Liver (tissue), 9 donors: ENCODE data around the gene A4GALT. TPM values are rescaled to one million over a fixed set of nuclear protein-coding genes. Genes with fewer than 3 reads are reported as not detected.
A peak's percentile ranks its signal among the peaks of the same experiment; 100 is the strongest.

Source experiments
- DNase-seq: peaks from one replicate; pipeline ENCODE4 v3.0.0-alpha.2; 2017; ENCODE audit warnings: low spot score
- H3K27ac ChIP-seq, 2 donors: one replicate each; pipeline ENCODE4 v1.7.0; 2013; ENCODE audit warnings: inconsistent platforms in 2 of 2, low read length in 2 of 2, control low read depth in 1 of 2, low read depth in 1 of 2, mild to moderate bottlenecking in 1 of 2
- H3K27me3 ChIP-seq, 4 donors: one replicate each; pipeline versions ENCODE4 v1.6.1 to v1.7.0; 2013; ENCODE audit warnings: low read length in 3 of 4, inconsistent platforms in 1 of 4, mild to moderate bottlenecking in 1 of 4, moderate library complexity in 1 of 4; ENCODE audit not compliant: control insufficient read depth in 4 of 4, insufficient read depth in 4 of 4
- H3K36me3 ChIP-seq, 4 donors: one replicate each; pipeline versions ENCODE4 v1.6.1 to v1.7.0; 2013; ENCODE audit warnings: low read length in 3 of 4, mild to moderate bottlenecking in 3 of 4, low read depth in 1 of 4, moderate library complexity in 1 of 4; ENCODE audit not compliant: control insufficient read depth in 4 of 4, insufficient read depth in 3 of 4
- H3K4me1 ChIP-seq, 4 donors: one replicate each; pipeline versions ENCODE4 v1.6.1 to v1.7.0; 2013; ENCODE audit warnings: low read length in 3 of 4, mild to moderate bottlenecking in 3 of 4, moderate library complexity in 1 of 4; ENCODE audit not compliant: control insufficient read depth in 4 of 4, insufficient read depth in 4 of 4
- H3K4me3 ChIP-seq, 3 donors: one replicate each; pipeline versions ENCODE4 v1.6.1 to v1.7.0; 2013; ENCODE audit warnings: low read length in 3 of 3, control low read depth in 1 of 3, low read depth in 1 of 3, mild to moderate bottlenecking in 1 of 3
- H3K9ac ChIP-seq, 2 donors: one replicate each; pipeline ENCODE4 v1.7.0; 2013; ENCODE audit warnings: low read length in 2 of 2, mild to moderate bottlenecking in 2 of 2, moderate library complexity in 2 of 2, control low read depth in 1 of 2, low read depth in 1 of 2
- H3K9me3 ChIP-seq, 4 donors: one replicate each; pipeline versions ENCODE4 v1.6.1 to v1.7.0; 2013; ENCODE audit warnings: low read length in 3 of 4; ENCODE audit not compliant: control insufficient read depth in 4 of 4
- CTCF ChIP-seq: fragments of 150-350 bp; IDR thresholded peaks from 2 replicates; pipeline ENCODE4 v1.5.1; 2017; ENCODE audit warnings: improper control_type of control experiment, low read depth, low read length; ENCODE audit not compliant: missing input control
- EGR1 ChIP-seq, 2 donors: IDR thresholded peaks; 2 replicates each; pipeline ENCODE4 v1.6.1; 2016 to 2018; ENCODE audit warnings: antibody characterized with exemption in 2 of 2, low read depth in 2 of 2
- FOXA2 ChIP-seq: IDR thresholded peaks from 2 replicates; pipeline ENCODE4 v1.6.1; 2016; ENCODE audit warnings: antibody characterized with exemption
- GABPA ChIP-seq, 2 donors: IDR thresholded peaks in 1 of 2; conservative IDR thresholded peaks in 1 of 2; 2 replicates each; pipeline ENCODE4 v1.6.1; 2016; ENCODE audit warnings: antibody characterized with exemption in 2 of 2, mild to moderate bottlenecking in 1 of 2, moderate library complexity in 1 of 2
- HNF4A ChIP-seq, 2 donors: conservative IDR thresholded peaks; 2 replicates each; pipeline ENCODE4 v1.6.1; 2016; ENCODE audit warnings: antibody characterized with exemption in 2 of 2, mild to moderate bottlenecking in 2 of 2
- HNF4G ChIP-seq: IDR thresholded peaks from 2 replicates; pipeline ENCODE4 v1.6.1; 2016; ENCODE audit warnings: antibody characterized with exemption
- JUND ChIP-seq, 2 donors: IDR thresholded peaks; 2 replicates each; pipeline ENCODE4 v1.6.1; 2016; ENCODE audit warnings: antibody characterized with exemption in 2 of 2
- MAX ChIP-seq: IDR thresholded peaks from 2 replicates; pipeline ENCODE4 v1.6.1; 2016; ENCODE audit warnings: antibody characterized with exemption
- NR2F2 ChIP-seq: IDR thresholded peaks from 2 replicates; pipeline ENCODE4 v1.6.1; 2016; ENCODE audit warnings: antibody characterized with exemption
- RAD21 ChIP-seq, 2 donors: IDR thresholded peaks; 2 replicates each; pipeline ENCODE4 v1.6.1; 2016; ENCODE audit warnings: antibody characterized with exemption in 2 of 2, mild to moderate bottlenecking in 2 of 2
- RXRA ChIP-seq, 2 donors: IDR thresholded peaks; 2 replicates each; pipeline ENCODE4 v1.6.1; 2017 to 2018; ENCODE audit warnings: antibody characterized with exemption in 2 of 2, mild to moderate bottlenecking in 1 of 2
- SP1 ChIP-seq: IDR thresholded peaks from 2 replicates; pipeline ENCODE4 v1.6.1; 2018; ENCODE audit warnings: antibody characterized with exemption, mild to moderate bottlenecking
- TAF1 ChIP-seq: conservative IDR thresholded peaks from 2 replicates; pipeline ENCODE4 v1.6.1; 2016; ENCODE audit warnings: antibody characterized with exemption, mild to moderate bottlenecking
- YY1 ChIP-seq: IDR thresholded peaks from 2 replicates; pipeline ENCODE4 v1.6.1; 2016; ENCODE audit warnings: antibody characterized with exemption, mild to moderate bottlenecking
- ZBTB33 ChIP-seq: IDR thresholded peaks from 2 replicates; pipeline ENCODE4 v1.6.1; 2016; ENCODE audit warnings: antibody characterized with exemption
- WGBS: extraction: QIAGEN DNeasy Blood & Tissue Kit; methylation state at CpG from one replicate; pipeline ENCODE4 v1.1.7; 2013; 5-methylcytosine and 5-hydroxymethylcytosine counted together
- polyA plus RNA-seq, 2 donors: library from polyadenylated mRNA; stranded (reverse) in 1 of 2; unstranded in 1 of 2; fragments of 200-250 nt in 1 of 2; fragments of >200 nt in 1 of 2; fragmentation: Nextera tagmentation in 1 of 2; extraction: Ambion mirVana in 1 of 2; gene quantifications; one replicate each; pipeline versions ENCODE4 v1.2.1 to v1.2.3, GENCODE V29; 2013 to 2015
- total RNA-seq, 2 donors: library from RNA; depleted of rRNA; stranded (reverse); fragments of >200 nt; gene quantifications; one replicate each; pipeline ENCODE4 v1.2.3, GENCODE V29; 2014
- TF ChIP-seq, protein P1 (sequence below): IDR thresholded peaks from 2 replicates; pipeline ENCODE4 v1.6.1; 2016; ENCODE audit warnings: antibody characterized with exemption, mild to moderate bottlenecking
- TF ChIP-seq, protein P2 (sequence below): IDR thresholded peaks from 2 replicates; pipeline ENCODE4 v1.6.1; 2016; ENCODE audit warnings: antibody characterized with exemption
- donor health status: healthy.
- donor health status: healthy.
- donor health status: healthy.
- donor health status: healthy.
- donor health status: healthy.

A4GALT gene
- total and polyA plus RNA-seq, 4 donors, result 1.6 to 8.2 (median 2.0) TPM

GRCh38 chr22:42648368-42649245 is 72.1 kb downstream of the A4GALT start (continued):
- TF ChIP-seq, protein P1, sequence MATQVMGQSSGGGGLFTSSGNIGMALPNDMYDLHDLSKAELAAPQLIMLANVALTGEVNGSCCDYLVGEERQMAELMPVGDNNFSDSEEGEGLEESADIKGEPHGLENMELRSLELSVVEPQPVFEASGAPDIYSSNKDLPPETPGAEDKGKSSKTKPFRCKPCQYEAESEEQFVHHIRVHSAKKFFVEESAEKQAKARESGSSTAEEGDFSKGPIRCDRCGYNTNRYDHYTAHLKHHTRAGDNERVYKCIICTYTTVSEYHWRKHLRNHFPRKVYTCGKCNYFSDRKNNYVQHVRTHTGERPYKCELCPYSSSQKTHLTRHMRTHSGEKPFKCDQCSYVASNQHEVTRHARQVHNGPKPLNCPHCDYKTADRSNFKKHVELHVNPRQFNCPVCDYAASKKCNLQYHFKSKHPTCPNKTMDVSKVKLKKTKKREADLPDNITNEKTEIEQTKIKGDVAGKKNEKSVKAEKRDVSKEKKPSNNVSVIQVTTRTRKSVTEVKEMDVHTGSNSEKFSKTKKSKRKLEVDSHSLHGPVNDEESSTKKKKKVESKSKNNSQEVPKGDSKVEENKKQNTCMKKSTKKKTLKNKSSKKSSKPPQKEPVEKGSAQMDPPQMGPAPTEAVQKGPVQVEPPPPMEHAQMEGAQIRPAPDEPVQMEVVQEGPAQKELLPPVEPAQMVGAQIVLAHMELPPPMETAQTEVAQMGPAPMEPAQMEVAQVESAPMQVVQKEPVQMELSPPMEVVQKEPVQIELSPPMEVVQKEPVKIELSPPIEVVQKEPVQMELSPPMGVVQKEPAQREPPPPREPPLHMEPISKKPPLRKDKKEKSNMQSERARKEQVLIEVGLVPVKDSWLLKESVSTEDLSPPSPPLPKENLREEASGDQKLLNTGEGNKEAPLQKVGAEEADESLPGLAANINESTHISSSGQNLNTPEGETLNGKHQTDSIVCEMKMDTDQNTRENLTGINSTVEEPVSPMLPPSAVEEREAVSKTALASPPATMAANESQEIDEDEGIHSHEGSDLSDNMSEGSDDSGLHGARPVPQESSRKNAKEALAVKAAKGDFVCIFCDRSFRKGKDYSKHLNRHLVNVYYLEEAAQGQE, result peak; percentile 44
- TF ChIP-seq RXRA (IDR thresholded peaks at IDR 0.05) (peak; percentile 68 to 83), MAX (peak; percentile 64)

GRCh38 chr22:42648017-42648367 is 72.7 kb downstream of the A4GALT start:
- Histone ChIP-seq H3K9me3 (no peaks in the 10 kb centered on the region), H3K9ac (no peak overlapping the region), H3K4me3 (peak overlapping the region; percentile 95 to 99 (median 96)), H3K27ac (peak overlapping the region; percentile 94 to 96), H3K4me1 (peaks cover 40 to 68% (median 56%) of the 10 kb centered on the region in 4 donors), H3K36me3 (no peaks in the 10 kb centered on the region), H3K27me3 (no peaks in the 10 kb centered on the region)
- DNase-seq, result no peak
- WGBS, result 48% methylated on average over 4 of the region's 4 CpGs
- no peak for TF ChIP-seq CTCF
- TF ChIP-seq SP1, result no peak
- TF ChIP-seq EGR1 (IDR thresholded peaks at IDR 0.05; ENCODE audit: low read depth in 2 of 2), result no peak
- no peak for TF ChIP-seq YY1
- TF ChIP-seq RXRA (IDR thresholded peaks at IDR 0.05), result no peak
- TF ChIP-seq, protein P1, result no peak
- no peak for TF ChIP-seq NR2F2
- TF ChIP-seq, protein P2, sequence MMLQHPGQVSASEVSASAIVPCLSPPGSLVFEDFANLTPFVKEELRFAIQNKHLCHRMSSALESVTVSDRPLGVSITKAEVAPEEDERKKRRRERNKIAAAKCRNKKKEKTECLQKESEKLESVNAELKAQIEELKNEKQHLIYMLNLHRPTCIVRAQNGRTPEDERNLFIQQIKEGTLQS, result no peak
- no peak for TF ChIP-seq HNF4A (conservative IDR thresholded peaks at IDR 0.05)
- no peak for TF ChIP-seq MAX
- no peak for TF ChIP-seq JUND (IDR thresholded peaks at IDR 0.05)
- TF ChIP-seq RAD21 (IDR thresholded peaks at IDR 0.05), result no peak
- TF ChIP-seq HNF4G, result no peak
- TF ChIP-seq ZBTB33, result no peak
- no peak for TF ChIP-seq FOXA2
- no peak for TF ChIP-seq GABPA (IDR thresholded peaks at IDR 0.05 in 1 of 2, conservative IDR thresholded peaks at IDR 0.05 in 1 of 2)
- TF ChIP-seq TAF1, result no peak
